SK-N-SH (cell line): ENCODE measurements around the gene NSDHL.

Experiments
- CTCF ChIP-seq: fragments of 200-600 bp; sonication (generic); IDR thresholded peaks from 2 replicates; pipeline ENCODE4 v1.6.1; 2017; ENCODE audit warnings: antibody characterized with exemption, mild to moderate bottlenecking, moderate library complexity
- ELF1 ChIP-seq: IDR thresholded peaks from 2 replicates; pipeline ENCODE4 v1.4.0; 2012
- FOXM1 ChIP-seq: IDR thresholded peaks from 2 replicates; pipeline ENCODE4 v1.4.0; 2012; ENCODE audit warnings: low read depth, mild to moderate bottlenecking
- REST ChIP-seq: IDR thresholded peaks from 2 replicates; pipeline ENCODE4 v1.6.1; 2012; ENCODE audit warnings: mild to moderate bottlenecking, low read depth, low read length, moderate library complexity
- USF2 ChIP-seq: fragments of 150-350 bp; IDR thresholded peaks from 2 replicates; pipeline ENCODE4 v1.6.1; 2017; ENCODE audit warnings: antibody characterized with exemption, low read length, low read depth, borderline replicate concordance
- ZBTB33 ChIP-seq: IDR thresholded peaks from 2 replicates; pipeline ENCODE4 v1.4.0; 2012; ENCODE audit warnings: low read depth, borderline replicate concordance

GRCh38 chrX:152896450-152896849 lies 65.6 kb downstream of the NSDHL start:
- TF ChIP-seq USF2, result no peak
- TF ChIP-seq CTCF, result no peak
- no peak for TF ChIP-seq ZBTB33
- no peak for TF ChIP-seq REST
- TF ChIP-seq FOXM1, result no peak
- TF ChIP-seq ELF1, result no peak
